K562 (cell line): ENCODE results near the gene CTBS. TPM values are rescaled to one million over a fixed set of nuclear protein-coding genes. Genes with fewer than 3 reads are reported as not detected.
A peak's percentile ranks its signal among the peaks of the same experiment; 100 is the strongest.

Experiments
- ATAC-seq: fragments of 200-7000 bp; cut with Tn5 transposase; 3 replicates; pipeline ENCODE4 v1.9.1; 2020; ENCODE audit warnings: moderate library complexity
- BruUV-seq: library from RNA; stranded (reverse); fragments of 400-500 nt; replicated peaks from 2 replicates; lab custom pipeline; 2021; lab: Mats Ljungman, UMichigan
- CTCF ChIA-PET: fragments of 300-600 bp; formaldehyde crosslinking; extraction: SDS; loops from one replicate; lab custom pipeline; 2021; ENCODE audit warnings: low intra/inter-chr PET ratio; lab: Yijun Ruan, JAX
- POLR2A ChIA-PET: fragments of 300-600, 350-650 bp; sonication (Branson Sonifier 250); formaldehyde crosslinking; extraction: SDS; loops from one replicate; lab custom pipeline; 2021; ENCODE audit warnings: antibody characterized with exemption, inconsistent platforms; lab: Yijun Ruan, JAX
- DNase-seq, 4 experiments: peaks; one replicate each; pipeline versions ENCODE4 v3.0.0 to v3.0.0-alpha.2; 2011 to 2018; ENCODE audit warnings: low spot score in 3 of 4, mixed read lengths in 3 of 4; ENCODE audit errors: extremely low read depth in 1 of 4
- FAIRE-seq: peaks from 2 replicates; lab custom pipeline; 2011; peaks lifted over from hg19 to GRCh38; lab: Jason Lieb, UNC
- H2AFZ ChIP-seq: 2 replicates; pipeline ENCODE4 v1.6.0; 2011; ENCODE audit warnings: low read depth, low read length, control low read depth, inconsistent platforms
- H3K27ac ChIP-seq: fragments of 200-600 bp; 3 replicates; pipeline ENCODE4 v1.8.0; 2011; ENCODE audit warnings: low read depth, mild to moderate bottlenecking, control low read depth, inconsistent platforms, low read length, moderate library complexity, mixed read lengths; ENCODE audit errors: extremely low read depth
- H3K27me3 ChIP-seq, 2 experiments: fragments of 300-600 bp in 1 of 2; 2 replicates in 1 of 2; 3 replicates in 1 of 2; pipeline versions ENCODE4 v1.6.0 to v1.8.0; 2011; ENCODE audit warnings: inconsistent platforms in 2 of 2, low read length in 2 of 2, mild to moderate bottlenecking in 1 of 2, mixed read lengths in 1 of 2, moderate library complexity in 1 of 2; ENCODE audit not compliant: control insufficient read depth in 2 of 2, insufficient read depth in 2 of 2
- H3K36me3 ChIP-seq: fragments of 300-600 bp; 3 replicates; pipeline ENCODE4 v1.8.0; 2011; ENCODE audit warnings: mild to moderate bottlenecking, low read length, inconsistent platforms; ENCODE audit not compliant: control insufficient read depth, insufficient read depth
- H3K4me1 ChIP-seq, 2 experiments: fragments of 200-600 bp in 1 of 2; replicated peaks in 1 of 2; 2 replicates in 1 of 2; 3 replicates in 1 of 2; pipeline versions ENCODE4 v1.5.1 to v1.8.0; 2011; ENCODE audit warnings: inconsistent platforms in 2 of 2, low read length in 2 of 2, mild to moderate bottlenecking in 1 of 2, mixed read lengths in 1 of 2, moderate library complexity in 1 of 2; ENCODE audit not compliant: control insufficient read depth in 2 of 2, insufficient read depth in 2 of 2
- H3K4me2 ChIP-seq: 2 replicates; pipeline ENCODE4 v1.6.1; 2011; ENCODE audit warnings: low read length, control low read depth, inconsistent platforms, mixed read lengths; ENCODE audit not compliant: insufficient read depth
- H3K4me3 ChIP-seq: fragments of 200-600 bp; sonication (generic), shearing (Covaris generic); 2 replicates; pipeline ENCODE4 v1.5.1; 2016; ENCODE audit warnings: control low read depth, inconsistent platforms
- H3K79me2 ChIP-seq: fragments of 200-600 bp; 3 replicates; pipeline ENCODE4 v1.8.0; 2011; ENCODE audit warnings: low read length, inconsistent platforms; ENCODE audit not compliant: control insufficient read depth, insufficient read depth
- H3K9ac ChIP-seq, 2 experiments: 2 replicates each; pipeline versions ENCODE4 v1.6.0 to v1.6.1; 2011; ENCODE audit warnings: low read depth in 2 of 2, low read length in 2 of 2, control low read depth in 1 of 2, inconsistent platforms in 1 of 2, mild to moderate bottlenecking in 1 of 2, mixed read lengths in 1 of 2; ENCODE audit not compliant: insufficient read depth in 1 of 2
- H3K9me1 ChIP-seq: one replicate; pipeline ENCODE4 v1.6.0; 2011; ENCODE audit warnings: inconsistent platforms, mild to moderate bottlenecking, low read length, moderate library complexity; ENCODE audit not compliant: control insufficient read depth, insufficient read depth
- H3K9me3 ChIP-seq: replicated peaks from 2 replicates; pipeline ENCODE4 v1.5.1; 2011; ENCODE audit warnings: low read depth, low read length, inconsistent platforms; ENCODE audit not compliant: control insufficient read depth, insufficient read depth
- H4K20me1 ChIP-seq: replicated peaks from 2 replicates; pipeline ENCODE4 v1.6.1; 2011; ENCODE audit warnings: low read length, inconsistent platforms, mixed read lengths; ENCODE audit not compliant: control insufficient read depth, insufficient read depth
- CAMTA2 ChIP-seq: fragments of 250-450 bp; sonication (Bioruptor Pico); conservative IDR thresholded peaks from 2 replicates; pipeline ENCODE4 v1.5.1; 2022
- CEBPG ChIP-seq, 3 experiments: fragments of 200-800 bp in 1 of 3; sonication (Bioruptor generic) in 1 of 3; sonication (generic) in 1 of 3; formaldehyde crosslinking in 1 of 3; IDR thresholded peaks in 2 of 3; conservative IDR thresholded peaks in 1 of 3; 2 replicates each; pipeline versions ENCODE4 v1.6.1 to v1.8.0; 2016 to 2022; ENCODE audit warnings: missing compliant biosample characterization in 2 of 3, missing genetic modification characterization in 2 of 3, mild to moderate bottlenecking in 1 of 3, missing genetic modification reagents in 1 of 3
- FOSL1 ChIP-seq: fragments of 200-800 bp; sonication (Bioruptor generic); conservative IDR thresholded peaks from 2 replicates; pipeline ENCODE4 v1.6.1; 2016; ENCODE audit warnings: missing genetic modification characterization, missing compliant biosample characterization
- GABPB2 ChIP-seq: fragments of 250-450 bp; sonication (Bioruptor Pico); conservative IDR thresholded peaks from 2 replicates; pipeline ENCODE4 v1.5.1; 2021; ENCODE audit warnings: mild to moderate bottlenecking
- HMG20B ChIP-seq: fragments of 250-450 bp; sonication (Bioruptor Pico); IDR thresholded peaks from 2 replicates; pipeline ENCODE4 v1.5.0; 2021; ENCODE audit warnings: mild to moderate bottlenecking
- PML ChIP-seq: IDR thresholded peaks from 2 replicates; pipeline ENCODE4 v1.6.1; 2012; ENCODE audit warnings: low read length, inconsistent platforms
- POLR2AphosphoS2 ChIP-seq: IDR thresholded peaks from 2 replicates; pipeline ENCODE4 v1.6.1; 2012; ENCODE audit warnings: low read length, improper control_type of control experiment
- ZNF699 ChIP-seq: fragments of 250-450 bp; sonication (Bioruptor Pico); IDR thresholded peaks from 2 replicates; pipeline ENCODE4 v1.8.0; 2021; ENCODE audit warnings: mild to moderate bottlenecking, moderate library complexity; ENCODE audit not compliant: insufficient replicate concordance
- WGBS: fragments of 100-300 bp; shearing (Covaris generic); methylation state at CpG from one replicate; pipeline ENCODE4 v1.1.6; 2016; ENCODE audit warnings: low coverage, mixed read lengths; ENCODE audit not compliant: insufficient coverage; ENCODE audit errors: missing lambda C conversion rate; 5-methylcytosine and 5-hydroxymethylcytosine counted together
- in situ Hi-C: fragments of 300-500 bp; cut with MboI; formaldehyde crosslinking; loops from 4 replicates; pipeline ENCODE4 v1.15.0; 2018; ENCODE audit warnings: inconsistent platforms, mixed read lengths
- intact Hi-C: fragments of 100-400 bp; cut with micrococcal nuclease; formaldehyde crosslinking; loops from 2 replicates; pipeline ENCODE4 v1.14.2; 2022
- polyA plus RNA-seq, 8 experiments: library from polyadenylated mRNA; depleted of rRNA in 4 of 8; stranded (reverse) in 5 of 8; unstranded in 3 of 8; fragments of >200 nt; fragmentation: Nextera tagmentation in 2 of 8; fragmentation: Illumina TruSeq in 1 of 8; extraction: Ambion mirVana in 2 of 8; extraction: Trizol in 1 of 8; gene quantifications; 2 replicates each; pipeline versions ENCODE4 v1.2.1 to v1.2.3, GENCODE V29; 2011 to 2014; ENCODE audit warnings: inconsistent platforms in 1 of 8, missing spikeins in 1 of 8
- total RNA-seq, 7 experiments: library from RNA; depleted of rRNA in 6 of 7; stranded (reverse); fragments of >200 nt in 6 of 7; fragmentation: Illumina TruSeq in 2 of 7; extraction: Trizol in 2 of 7; gene quantifications; 2 replicates each; pipeline versions ENCODE4 v1.2.1 to v1.2.3, GENCODE V29; 2011 to 2021; ENCODE audit warnings: low replicate concordance in 1 of 7
- TF ChIP-seq, protein P1 (sequence below): fragments of 250-450 bp; sonication (Bioruptor Pico); IDR thresholded peaks from 2 replicates; pipeline ENCODE4 v1.8.0; 2022; ENCODE audit warnings: inconsistent platforms

The CTBS gene
- total and polyA plus RNA-seq, 9 of the 15 experiments (the other 6 are each of a cell fraction or from before 2014, with no cell fraction given) = 3.0 to 19.8 (median 9.9) TPM

DNA sequence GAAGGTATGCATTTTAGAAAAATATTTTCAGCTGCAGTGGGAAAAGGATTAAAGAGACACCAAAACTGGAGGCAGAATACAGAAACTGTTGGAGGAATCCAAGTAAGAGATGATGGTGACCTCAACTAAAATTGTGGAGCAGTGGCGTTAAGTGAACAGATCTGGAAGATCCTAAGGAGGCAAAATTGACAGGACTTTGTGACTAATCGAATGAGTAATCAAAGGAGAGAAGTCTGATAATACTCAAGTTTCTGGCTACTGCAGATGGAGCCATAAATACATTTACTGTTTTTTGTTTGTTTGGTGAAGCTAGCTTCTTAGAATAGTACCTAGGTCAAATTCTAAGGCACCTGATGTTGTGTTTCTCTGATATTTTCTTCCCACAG lies 3.1 kb downstream of the CTBS start:
- Histone ChIP-seq H3K9me1 (no peaks in the 10 kb centered on the region), H3K4me1 (peaks cover 8 to 10% of the 10 kb centered on the region in 2 experiments; a peak in 4 of 5 replicates), H3K27me3 (no peaks in the 10 kb centered on the region), H4K20me1 (no peaks in the 10 kb centered on the region), H3K9me3 (no peaks in the 10 kb centered on the region), H2AFZ (no peak overlapping the region), H3K4me3 (no peak overlapping the region), H3K79me2 (peaks cover 25% of the 10 kb centered on the region), H3K4me2 (no peak overlapping the region), H3K9ac (no peak overlapping the region), H3K36me3 (peaks cover 19% of the 10 kb centered on the region; the same call in 2 of the 3 replicates), H3K27ac (no peak overlapping the region)
- ATAC-seq (no peak), DNase-seq (no peak), FAIRE-seq (no peak)
- no peak for TF ChIP-seq CAMTA2
- TF ChIP-seq, protein P1, sequence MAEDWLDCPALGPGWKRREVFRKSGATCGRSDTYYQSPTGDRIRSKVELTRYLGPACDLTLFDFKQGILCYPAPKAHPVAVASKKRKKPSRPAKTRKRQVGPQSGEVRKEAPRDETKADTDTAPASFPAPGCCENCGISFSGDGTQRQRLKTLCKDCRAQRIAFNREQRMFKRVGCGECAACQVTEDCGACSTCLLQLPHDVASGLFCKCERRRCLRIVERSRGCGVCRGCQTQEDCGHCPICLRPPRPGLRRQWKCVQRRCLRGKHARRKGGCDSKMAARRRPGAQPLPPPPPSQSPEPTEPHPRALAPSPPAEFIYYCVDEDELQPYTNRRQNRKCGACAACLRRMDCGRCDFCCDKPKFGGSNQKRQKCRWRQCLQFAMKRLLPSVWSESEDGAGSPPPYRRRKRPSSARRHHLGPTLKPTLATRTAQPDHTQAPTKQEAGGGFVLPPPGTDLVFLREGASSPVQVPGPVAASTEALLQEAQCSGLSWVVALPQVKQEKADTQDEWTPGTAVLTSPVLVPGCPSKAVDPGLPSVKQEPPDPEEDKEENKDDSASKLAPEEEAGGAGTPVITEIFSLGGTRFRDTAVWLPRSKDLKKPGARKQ (CRISPR knock-in tag) = no peak
- no peak for TF ChIP-seq ZNF699 (CRISPR knock-in tag)
- no peak for TF ChIP-seq CEBPG (CRISPR knock-in tag; IDR thresholded peaks at IDR 0.05)
- TF ChIP-seq CEBPG (tag; conservative IDR thresholded peaks at IDR 0.05 in 1 of 2, IDR thresholded peaks at IDR 0.05 in 1 of 2) = peak in 1 of 2 experiments; percentile 4; a peak in 2 of 4 replicates
- no peak for TF ChIP-seq GABPB2 (CRISPR knock-in tag)
- TF ChIP-seq HMG20B (CRISPR knock-in tag) = no peak
- no peak for TF ChIP-seq POLR2AphosphoS2
- TF ChIP-seq FOSL1 (tag) = peak; percentile 67
- no peak for TF ChIP-seq PML
- WGBS = 67% methylated on average over 2 of the region's 2 CpGs
- BruUV-seq = no TSS peak
- in situ Hi-C loops (no loop called here), intact Hi-C loops (no loop called here)
- ChIA-PET POLR2A (no interaction called here), CTCF (no interaction called here)
